ENCODE measurements around the gene HNMT.

DNA sequence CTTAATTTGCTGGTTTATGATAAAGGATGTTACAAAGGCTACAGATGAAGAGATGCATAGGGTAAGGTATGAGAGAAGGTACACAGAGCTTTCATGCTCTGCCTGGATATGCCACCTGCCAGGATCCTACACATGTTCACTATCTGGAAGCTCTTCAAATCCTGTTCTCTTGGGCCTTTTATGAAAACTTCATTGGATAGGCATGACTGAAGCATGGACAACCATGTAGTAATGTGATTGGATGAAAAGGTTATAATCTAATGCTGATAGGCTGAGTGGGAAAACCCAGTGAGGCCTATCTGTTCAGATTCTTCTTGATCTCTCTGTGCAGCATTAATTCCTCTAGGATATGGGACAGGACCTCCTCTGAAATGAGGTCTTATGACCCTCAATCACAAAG lies 26.8 kb downstream of the HNMT start:
- TF ChIP-seq, protein P1, sequence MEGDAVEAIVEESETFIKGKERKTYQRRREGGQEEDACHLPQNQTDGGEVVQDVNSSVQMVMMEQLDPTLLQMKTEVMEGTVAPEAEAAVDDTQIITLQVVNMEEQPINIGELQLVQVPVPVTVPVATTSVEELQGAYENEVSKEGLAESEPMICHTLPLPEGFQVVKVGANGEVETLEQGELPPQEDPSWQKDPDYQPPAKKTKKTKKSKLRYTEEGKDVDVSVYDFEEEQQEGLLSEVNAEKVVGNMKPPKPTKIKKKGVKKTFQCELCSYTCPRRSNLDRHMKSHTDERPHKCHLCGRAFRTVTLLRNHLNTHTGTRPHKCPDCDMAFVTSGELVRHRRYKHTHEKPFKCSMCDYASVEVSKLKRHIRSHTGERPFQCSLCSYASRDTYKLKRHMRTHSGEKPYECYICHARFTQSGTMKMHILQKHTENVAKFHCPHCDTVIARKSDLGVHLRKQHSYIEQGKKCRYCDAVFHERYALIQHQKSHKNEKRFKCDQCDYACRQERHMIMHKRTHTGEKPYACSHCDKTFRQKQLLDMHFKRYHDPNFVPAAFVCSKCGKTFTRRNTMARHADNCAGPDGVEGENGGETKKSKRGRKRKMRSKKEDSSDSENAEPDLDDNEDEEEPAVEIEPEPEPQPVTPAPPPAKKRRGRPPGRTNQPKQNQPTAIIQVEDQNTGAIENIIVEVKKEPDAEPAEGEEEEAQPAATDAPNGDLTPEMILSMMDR (IDR thresholded peaks at IDR 0.05) = no peak
- no peak for TF ChIP-seq POLR2A (IDR thresholded peaks at IDR 0.05)

Data from thyroid gland (tissue), 4 donors.